GM21576 (cell line): ENCODE results near the gene MELTF.

ENCODE experiments used
- ATAC-seq: cut with Tn5 transposase; IDR thresholded peaks from one replicate; pipeline ENCODE4 v1.9.1; 2021; ENCODE audit warnings: mild to moderate bottlenecking, moderate library complexity; ENCODE audit not compliant: unreplicated experiment

The MELTF gene

GRCh38 chr3:196995027-196995426 lies 34.6 kb downstream of the MELTF start:
- no peak for ATAC-seq

DNA sequence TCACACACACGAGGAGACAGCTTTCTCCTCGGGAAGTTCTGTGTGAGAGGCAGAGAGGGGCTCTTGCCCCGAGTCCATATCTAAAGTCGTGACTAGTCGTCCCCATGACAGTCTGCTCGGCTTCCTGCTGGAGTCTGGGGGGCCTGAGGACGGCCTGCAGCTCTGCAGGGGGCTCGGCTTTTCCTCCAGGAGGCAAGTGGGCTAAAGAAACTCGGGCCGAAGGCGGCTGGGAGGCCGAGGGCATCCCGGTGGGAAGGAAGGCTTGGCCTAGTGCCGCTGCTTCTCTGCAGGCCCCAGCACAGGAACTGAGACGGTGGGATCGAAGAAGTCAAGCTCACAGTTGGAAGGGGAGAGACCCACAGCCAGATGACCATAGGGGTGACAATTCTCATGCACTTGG lies 35.6 kb downstream of the MELTF start:
- ATAC-seq = no peak

DNA sequence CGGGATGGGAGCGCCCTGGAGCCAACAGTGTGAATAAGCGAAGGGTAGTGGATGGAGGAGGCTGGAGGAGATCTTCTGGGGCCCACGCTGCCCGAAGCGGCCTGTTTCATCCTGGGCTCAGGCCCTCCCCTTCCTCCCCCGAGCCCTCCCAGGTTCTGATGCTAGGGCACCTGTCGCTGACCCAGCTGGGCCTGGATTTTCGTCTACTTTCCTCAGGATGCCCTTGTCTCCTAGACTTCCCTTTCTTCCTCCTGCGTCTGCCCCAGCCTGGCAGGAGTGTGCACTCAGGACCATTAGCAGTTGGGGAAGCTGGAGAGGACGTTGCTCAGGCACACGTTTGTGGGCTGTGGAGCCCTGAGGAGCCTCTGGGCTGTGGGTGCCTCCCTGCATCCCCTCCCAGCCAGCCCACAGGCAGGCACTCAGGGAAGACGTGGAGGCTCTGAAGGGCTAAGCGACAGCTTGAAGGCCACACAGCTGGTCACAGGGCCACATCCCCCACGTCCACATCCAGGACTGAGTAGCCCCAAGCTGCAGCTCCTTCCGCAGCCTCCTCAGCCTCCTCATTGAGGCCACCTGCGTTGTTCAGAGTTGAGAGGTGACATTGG lies 37.1 kb downstream of the MELTF start:
- no peak for ATAC-seq

DNA sequence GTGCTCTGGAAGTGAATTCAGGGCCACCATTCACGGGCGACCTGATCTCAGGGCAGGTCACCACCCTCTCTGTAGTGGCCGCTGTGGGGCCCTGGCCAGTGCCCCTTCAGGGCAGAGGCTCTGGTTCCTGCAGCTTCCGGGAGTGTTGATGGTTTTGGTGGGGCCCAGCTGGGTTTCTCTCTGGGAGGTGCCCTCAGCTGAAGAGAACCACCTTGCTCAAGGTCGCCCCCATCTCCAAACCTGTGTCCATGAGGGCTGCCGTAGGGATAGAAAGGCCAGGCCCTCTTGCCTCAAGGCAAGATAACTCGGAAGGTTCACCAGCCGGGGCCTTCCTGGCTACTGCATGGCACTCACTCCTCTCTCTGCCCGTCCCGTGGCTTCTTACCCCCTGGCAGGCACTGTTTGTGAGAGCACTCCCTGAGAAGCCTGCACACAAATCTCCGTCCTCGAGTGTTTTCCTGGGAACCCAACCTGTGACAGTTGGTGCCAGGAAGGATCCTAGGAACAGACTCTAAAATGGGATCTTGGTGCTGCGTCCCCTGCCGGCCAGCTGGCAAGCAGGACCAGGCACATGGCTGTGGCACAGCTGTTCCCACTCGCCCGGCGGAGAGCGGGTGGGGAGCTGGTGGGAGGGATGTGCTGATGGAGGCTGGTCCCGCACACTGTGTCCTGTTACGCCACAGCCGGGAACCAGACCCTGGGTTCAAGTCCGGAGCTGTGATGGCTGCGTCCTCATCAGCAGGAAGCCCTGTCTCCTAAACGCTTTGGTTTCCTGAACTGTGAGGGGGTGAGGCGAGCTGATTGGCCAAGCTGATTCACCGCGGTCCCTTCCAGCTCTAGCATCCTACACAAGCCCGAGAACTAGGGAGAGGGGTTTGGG lies 37.8 kb downstream of the MELTF start:
- no peak for ATAC-seq

GRCh38 chr3:196990601-196991007 lies 39.0 kb downstream of the MELTF start:
- no peak for ATAC-seq

- no peak for ATAC-seq
Observed at GRCh38 chr3:196989721-196990262, 39.8 kb downstream of the MELTF start.

DNA sequence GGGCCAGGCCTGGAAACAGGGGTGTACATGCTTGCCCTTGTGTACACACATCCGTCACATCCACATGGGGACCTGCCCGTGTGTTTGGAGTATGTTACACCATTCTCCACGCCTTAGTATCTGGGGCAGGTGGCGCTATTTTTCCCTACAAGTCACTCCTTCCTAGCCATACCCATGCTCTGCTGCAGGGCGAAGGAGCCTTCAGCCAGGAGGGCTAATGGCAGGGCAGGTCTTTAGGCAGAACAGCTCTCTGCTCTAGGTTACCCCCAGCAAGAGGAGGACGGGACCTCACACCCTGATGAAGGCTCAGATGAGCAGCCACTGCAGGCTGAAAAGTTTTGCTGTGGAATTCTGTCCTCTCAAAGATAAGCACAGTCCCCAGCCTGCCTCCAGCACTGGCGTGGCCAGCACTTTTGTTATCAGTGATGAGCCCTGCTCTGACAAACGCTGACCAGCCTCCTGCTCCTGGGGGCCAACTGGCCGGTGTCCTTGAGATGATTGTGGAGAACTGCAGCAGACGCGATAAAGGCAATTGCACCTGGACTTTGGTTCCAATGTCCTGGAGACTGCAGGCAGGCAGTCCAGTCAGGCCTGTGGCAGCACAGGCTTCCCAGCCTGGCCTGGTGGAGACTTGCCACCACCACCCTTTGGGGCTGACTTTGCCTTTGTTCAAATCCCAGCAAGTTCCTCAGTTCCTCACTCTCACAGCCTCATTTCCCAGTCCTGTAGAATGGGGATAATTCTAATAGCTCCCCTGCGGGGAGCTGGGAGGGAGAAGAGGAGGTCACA lies 41.2 kb downstream of the MELTF start:
- ATAC-seq = no peak

GRCh38 chr3:196987022-196987421 lies 42.6 kb downstream of the MELTF start:
- ATAC-seq = no peak

DNA sequence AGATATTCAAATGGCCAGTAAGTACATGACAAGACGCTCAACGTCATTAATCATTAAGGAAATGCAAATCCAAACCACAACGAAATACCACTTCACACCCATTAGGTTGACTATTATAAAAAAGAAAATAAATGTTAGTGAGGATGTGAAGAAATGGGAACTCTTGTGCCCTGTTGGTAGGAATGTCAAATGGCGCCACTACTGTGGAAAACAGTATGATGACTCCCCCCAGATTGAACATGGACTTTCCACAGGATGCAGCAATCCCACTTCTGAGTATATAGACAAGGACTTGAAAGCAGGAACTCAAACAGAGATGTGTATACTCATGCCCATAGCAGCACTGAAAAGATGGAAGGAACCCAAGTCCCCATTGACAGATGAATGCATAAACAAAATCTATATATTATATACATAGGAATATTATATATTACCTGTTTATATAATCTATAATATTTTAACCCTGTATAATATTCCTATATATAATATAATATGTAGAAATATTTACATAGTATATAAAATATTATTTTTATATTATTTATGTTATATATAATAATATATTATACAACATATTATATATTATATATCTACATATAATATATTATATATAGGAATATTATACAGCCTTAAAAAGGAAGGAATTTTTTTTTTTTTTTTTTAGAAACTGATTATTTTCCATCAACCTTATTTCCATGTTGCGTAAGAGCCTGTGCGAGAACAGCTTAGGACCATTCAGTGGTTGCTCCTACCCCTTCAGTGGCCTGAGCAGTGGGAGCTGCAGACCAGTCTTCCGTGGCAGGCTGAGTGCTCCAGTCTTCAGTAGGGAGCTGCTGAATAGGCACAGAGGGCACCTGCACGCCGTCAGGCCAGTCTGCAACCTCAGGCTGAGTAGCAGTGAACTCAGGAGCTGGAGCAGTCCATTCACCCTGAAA lies 43.4 kb downstream of the MELTF start:
- ATAC-seq = no peak

DNA sequence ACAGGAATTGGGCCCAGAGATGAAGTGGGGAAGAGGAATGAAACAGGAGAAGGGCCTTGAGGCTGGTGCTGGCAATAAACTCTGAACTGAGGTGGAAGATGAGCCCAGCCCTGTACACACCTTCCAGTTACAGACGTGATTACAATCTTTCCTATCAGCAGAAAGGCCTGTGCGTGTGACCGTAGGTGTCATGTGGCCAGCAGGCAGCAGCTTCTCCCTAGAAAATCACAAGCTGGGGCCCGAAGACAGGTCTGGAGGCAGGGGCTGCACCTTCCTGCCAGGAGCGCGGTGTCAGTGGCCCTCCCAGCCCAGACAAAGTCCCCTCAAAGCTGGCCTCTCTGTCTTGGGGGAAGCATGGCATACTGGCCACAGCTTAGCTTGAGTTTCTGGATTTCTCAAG lies 44.3 kb downstream of the MELTF start:
- ATAC-seq = no peak

GRCh38 chr3:196983186-196983585 lies 46.4 kb downstream of the MELTF start:
- ATAC-seq = no peak

GRCh38 chr3:196981657-196982056 lies 48.0 kb downstream of the MELTF start:
- no peak for ATAC-seq

DNA sequence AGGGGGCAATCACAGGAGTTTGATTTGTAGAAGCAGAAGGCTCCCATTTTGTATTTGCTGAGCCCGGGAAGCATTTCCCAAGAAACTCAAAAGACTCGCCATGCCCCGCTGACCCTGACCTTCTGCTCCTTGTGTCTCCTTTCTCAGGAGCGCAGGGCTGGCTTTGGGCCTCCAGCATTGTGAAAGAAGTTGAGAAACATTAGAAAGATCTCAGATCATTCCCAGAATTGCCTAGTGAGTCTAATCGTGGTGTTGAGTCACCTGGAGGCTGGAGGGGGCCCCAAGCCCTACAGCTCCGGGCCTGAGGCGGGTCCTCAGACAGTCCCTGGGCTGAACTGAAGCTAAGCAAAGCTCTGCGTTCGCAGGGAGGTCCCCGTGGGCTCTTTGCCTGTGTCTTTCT lies 50.1 kb downstream of the MELTF start:
- ATAC-seq = no peak

DNA sequence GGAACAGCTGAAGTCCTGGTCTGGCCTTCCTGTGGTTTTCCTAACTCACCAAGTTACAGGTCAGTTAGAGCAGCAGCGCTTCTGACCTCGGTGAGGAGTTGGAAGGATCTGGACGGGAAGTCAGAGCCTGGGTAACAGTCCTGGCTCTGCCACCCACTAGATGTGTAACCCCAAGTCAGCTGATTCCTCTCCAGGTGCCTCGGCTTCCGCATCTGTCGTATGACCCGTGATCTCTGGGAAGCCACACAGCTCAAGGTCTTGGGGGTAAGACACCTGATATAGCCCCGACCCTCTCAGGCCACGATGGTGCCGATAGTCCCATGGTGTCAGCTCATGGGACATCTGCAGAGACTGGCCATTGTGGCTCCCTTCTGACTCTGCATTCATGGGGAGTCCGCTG lies 52.7 kb downstream of the MELTF start:
- no peak for ATAC-seq

GRCh38 chr3:196975349-196975748 lies 54.3 kb downstream of the MELTF start:
- ATAC-seq = no peak

DNA sequence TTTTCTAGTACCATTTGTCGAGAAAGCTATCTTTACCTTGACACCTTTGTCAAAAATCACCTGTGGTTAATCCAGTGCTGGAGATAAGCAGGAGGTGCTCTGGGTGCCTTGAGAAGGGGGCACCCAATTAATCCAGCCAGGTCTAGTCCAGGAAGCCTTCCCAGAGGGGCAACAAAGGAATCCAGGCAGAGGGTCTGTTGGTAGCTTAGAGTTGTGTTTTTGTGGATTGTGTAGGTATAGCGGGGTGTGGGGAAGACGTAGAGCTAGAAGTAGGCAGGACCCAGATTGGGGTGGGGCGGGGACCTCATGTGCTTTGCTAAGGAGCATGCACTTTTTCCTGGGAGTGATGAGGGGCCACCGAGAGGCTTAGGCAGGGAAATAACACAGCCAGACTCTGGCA lies 55.0 kb downstream of the MELTF start:
- no peak for ATAC-seq

GRCh38 chr3:196971094-196971698 lies 58.4 kb downstream of the MELTF start:
- ATAC-seq = no peak

DNA sequence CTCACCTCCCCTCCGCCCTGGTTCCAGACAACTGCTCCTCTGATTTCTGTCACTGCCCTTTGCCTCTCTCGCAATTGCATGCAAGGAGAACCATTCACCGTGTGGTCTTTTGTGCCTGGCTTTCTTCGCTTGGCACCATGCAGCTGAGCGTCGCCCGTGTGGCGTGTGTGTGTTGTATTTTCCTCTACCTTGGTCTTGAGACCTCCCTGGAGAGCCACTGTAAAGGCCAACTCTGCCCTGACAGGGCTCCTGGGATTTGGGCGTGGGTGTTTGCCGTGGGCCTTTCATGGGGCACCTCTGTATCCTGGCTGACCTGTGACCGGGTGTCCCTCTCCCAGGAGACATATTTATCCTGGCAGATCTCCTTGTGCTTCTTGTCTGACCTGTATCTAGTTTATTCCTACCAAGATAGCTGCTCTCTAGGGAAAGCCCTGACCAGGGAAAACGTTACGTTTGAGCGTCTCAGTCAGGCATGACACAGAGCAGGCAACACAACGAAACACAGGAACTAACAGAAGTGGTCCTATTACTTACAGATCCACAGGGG lies 59.0 kb downstream of the MELTF start:
- no peak for ATAC-seq

GRCh38 chr3:196969660-196970546 lies 59.7 kb downstream of the MELTF start:
- ATAC-seq = peak; percentile 40
